Gastroesophageal sphincter (tissue), 3 donors: ENCODE data around the gene EEF1AKMT3.

Experiments
- EP300 ChIP-seq: sonication (generic); formaldehyde crosslinking; IDR thresholded peaks from one replicate; pipeline ENCODE4 v1.6.1; 2017; ENCODE audit warnings: antibody characterized with exemption, mild to moderate bottlenecking
- POLR2A ChIP-seq, 2 donors: fragments of 450-650 bp; IDR thresholded peaks; one replicate each; pipeline ENCODE4 v1.6.1; 2017; ENCODE audit warnings: antibody characterized with exemption in 2 of 2, mild to moderate bottlenecking in 2 of 2, moderate library complexity in 1 of 2
- TF ChIP-seq, protein P1 (sequence below), 4 experiments: fragments of 200-600 bp in 2 of 4; fragments of 450-650 bp in 2 of 4; sonication (generic) in 1 of 4; IDR thresholded peaks; one replicate each; pipeline ENCODE4 v1.5.1; 2017 to 2019; ENCODE audit warnings: antibody characterized with exemption in 4 of 4, mild to moderate bottlenecking in 2 of 4, moderate library complexity in 2 of 4

DNA sequence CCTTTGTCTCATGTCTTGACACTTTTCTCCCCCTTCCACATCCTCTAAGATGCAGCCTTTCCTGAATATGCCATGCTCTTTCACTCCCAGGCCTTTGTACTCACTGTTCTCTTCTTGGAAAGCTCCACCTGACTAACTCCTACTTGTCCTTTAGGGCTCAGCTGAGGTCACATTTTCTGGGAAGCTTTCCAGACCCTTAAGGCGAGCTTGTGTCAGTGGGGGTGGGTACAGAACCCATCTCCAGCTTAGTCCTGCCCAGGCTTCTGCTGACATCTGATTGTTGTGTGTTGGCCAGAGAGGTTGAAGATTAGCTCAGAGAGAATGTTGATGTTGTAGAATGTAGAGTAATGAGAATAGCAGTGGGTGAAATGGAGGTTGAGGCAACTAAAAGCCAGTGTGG, 7.3 kb downstream of the EEF1AKMT3 start:
- TF ChIP-seq, protein P1, sequence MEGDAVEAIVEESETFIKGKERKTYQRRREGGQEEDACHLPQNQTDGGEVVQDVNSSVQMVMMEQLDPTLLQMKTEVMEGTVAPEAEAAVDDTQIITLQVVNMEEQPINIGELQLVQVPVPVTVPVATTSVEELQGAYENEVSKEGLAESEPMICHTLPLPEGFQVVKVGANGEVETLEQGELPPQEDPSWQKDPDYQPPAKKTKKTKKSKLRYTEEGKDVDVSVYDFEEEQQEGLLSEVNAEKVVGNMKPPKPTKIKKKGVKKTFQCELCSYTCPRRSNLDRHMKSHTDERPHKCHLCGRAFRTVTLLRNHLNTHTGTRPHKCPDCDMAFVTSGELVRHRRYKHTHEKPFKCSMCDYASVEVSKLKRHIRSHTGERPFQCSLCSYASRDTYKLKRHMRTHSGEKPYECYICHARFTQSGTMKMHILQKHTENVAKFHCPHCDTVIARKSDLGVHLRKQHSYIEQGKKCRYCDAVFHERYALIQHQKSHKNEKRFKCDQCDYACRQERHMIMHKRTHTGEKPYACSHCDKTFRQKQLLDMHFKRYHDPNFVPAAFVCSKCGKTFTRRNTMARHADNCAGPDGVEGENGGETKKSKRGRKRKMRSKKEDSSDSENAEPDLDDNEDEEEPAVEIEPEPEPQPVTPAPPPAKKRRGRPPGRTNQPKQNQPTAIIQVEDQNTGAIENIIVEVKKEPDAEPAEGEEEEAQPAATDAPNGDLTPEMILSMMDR (IDR thresholded peaks at IDR 0.05): no peak
- TF ChIP-seq EP300: no peak
- no peak for TF ChIP-seq POLR2A (IDR thresholded peaks at IDR 0.05)
